Cardiac fibroblast (primary cell): Measurements from ENCODE around the gene EPYC.

Experiments
- DNase-seq, 2 donors: peaks; one replicate each; pipeline versions ENCODE4 v3.0.0 to v3.0.0-alpha.2; 2010; ENCODE audit warnings: low read depth in 2 of 2
- H3K4me3 ChIP-seq, 2 donors: replicated peaks in 1 of 2; 1 replicate in 1 of 2; 2 replicates in 1 of 2; pipeline ENCODE4 v1.5.1; 2011; ENCODE audit warnings: low read depth in 2 of 2, low read length in 2 of 2, mild to moderate bottlenecking in 2 of 2, moderate library complexity in 1 of 2
- TF ChIP-seq, protein P1 (sequence below): IDR thresholded peaks from one replicate; pipeline ENCODE4 v1.5.1; 2011; ENCODE audit warnings: low read depth, mild to moderate bottlenecking, low read length, inconsistent platforms

The EPYC gene

DNA sequence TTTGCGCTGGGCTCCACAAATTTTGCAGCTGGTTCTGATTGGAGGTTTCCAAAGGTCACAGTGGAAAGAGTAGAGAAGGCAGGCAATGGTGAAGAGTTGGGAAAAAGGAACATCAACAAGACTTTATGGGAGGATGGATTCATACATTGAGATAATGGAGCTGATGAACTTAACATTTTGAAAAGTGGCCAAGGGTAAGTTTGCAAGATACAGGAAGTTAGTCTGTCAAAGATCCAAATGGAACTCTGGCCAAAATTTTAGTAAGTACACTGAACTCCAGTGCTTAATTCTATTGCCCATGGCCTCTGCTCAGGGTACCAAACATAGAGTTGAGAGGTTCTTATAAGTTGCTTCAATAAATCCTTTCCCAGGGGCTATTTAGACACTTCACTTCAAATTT lies 65.4 kb downstream of the EPYC start:
- no peak overlapping the region for H3K4me3 ChIP-seq
- peak; percentile 27 to 70 for DNase-seq
- TF ChIP-seq, protein P1, sequence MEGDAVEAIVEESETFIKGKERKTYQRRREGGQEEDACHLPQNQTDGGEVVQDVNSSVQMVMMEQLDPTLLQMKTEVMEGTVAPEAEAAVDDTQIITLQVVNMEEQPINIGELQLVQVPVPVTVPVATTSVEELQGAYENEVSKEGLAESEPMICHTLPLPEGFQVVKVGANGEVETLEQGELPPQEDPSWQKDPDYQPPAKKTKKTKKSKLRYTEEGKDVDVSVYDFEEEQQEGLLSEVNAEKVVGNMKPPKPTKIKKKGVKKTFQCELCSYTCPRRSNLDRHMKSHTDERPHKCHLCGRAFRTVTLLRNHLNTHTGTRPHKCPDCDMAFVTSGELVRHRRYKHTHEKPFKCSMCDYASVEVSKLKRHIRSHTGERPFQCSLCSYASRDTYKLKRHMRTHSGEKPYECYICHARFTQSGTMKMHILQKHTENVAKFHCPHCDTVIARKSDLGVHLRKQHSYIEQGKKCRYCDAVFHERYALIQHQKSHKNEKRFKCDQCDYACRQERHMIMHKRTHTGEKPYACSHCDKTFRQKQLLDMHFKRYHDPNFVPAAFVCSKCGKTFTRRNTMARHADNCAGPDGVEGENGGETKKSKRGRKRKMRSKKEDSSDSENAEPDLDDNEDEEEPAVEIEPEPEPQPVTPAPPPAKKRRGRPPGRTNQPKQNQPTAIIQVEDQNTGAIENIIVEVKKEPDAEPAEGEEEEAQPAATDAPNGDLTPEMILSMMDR, result no peak

DNA sequence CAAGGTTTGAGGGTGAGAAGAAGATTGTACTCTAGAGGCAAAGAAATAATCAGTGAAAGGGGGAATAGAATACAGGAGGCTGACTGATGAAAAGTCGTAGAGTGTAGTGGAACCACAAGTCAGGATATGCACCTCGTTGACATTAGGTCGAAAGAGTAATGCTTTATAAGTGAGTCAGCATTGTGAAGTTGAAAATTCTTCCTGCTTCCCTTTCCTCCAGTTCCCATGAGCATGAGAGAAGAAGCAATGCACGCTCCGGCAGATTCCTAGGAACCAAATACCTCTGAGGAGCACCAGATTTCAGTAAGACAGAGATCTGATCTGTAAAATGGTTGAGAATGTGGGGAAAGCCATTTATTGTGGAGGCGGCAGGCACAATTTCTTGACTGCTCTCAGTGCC lies 66.3 kb downstream of the EPYC start:
- peak; percentile 65 to 76 for DNase-seq
- TF ChIP-seq, protein P1, result no peak
- H3K4me3 ChIP-seq, result no peak overlapping the region

DNA sequence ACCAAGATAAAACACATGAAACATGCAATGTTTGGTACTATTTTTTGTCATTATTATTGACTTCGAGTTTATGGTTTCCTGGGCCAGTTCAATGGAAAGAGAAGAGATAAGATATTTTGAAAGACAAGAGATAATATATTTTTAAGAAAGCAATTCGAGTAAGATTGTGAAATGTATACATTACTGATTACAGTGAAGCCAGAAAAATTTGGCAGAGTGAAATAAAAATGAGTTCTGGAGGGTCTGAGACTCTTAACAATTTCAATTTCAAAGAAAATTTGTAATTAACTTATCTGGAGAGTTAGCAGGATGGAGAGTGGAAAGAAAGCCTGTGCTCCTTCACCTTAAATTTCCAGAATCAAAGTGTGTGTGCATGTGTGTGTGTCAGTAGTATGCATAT lies 67.1 kb downstream of the EPYC start:
- no peak overlapping the region for H3K4me3 ChIP-seq
- no peak for DNase-seq
- TF ChIP-seq, protein P1, result no peak

DNA sequence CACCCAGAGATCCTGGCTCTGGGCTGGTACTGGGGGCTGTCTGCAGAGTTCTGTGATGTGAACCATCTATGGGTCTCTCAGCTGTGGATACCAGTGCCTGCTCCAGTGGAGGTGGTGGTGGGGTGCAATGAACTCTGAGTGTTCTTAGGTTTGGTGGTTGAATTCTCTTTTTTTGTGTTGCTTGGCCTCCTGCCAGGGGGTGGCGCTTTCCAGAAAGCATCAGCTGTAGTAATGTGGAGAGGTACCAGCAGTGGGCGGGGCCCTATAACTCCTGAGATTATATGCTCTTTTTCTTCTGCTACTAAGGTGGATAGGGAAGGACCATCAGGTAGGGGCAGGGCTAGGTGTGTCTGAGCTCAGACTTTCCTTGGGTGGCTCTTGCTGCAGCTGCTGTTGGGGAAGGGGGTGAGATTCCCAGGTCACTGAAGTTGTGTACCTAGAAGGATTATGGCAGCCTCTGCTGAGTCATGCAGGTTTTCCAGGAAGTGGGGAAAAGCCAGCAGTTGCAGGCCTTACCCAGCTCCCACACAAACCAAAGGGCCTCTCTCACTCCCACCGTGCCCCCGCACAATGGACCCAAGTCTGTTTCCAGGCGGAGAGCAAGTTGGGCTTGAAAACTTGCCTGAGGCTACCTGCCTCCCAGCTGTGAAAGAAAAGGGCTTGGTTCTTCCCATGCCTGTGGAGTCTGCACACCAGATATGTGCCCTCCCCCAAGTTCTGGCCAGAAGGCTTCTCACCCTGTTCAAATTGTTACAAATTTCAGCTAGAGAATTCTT lies 68.4 kb downstream of the EPYC start:
- TF ChIP-seq, protein P1, result no peak
- no peak for DNase-seq
- no peak overlapping the region for H3K4me3 ChIP-seq

DNA sequence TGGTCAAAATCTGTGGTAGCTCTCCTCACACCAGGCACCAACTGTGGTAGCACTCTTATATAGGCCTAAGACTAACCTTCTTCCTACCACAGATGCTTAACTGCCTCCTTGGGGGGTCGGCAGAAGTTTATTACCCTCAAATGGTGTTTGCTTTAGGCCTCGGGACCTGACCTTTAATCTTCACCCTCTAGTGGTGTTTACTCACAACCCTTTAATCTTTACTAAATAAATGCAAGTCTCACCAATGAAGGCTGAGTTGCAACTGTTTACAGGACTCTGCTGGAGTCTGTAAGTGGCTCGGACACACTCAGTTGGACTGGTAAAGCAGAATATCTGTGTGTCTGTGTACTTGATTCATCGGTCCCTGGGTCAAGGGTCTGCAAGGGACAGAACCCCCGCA lies 79.2 kb downstream of the EPYC start:
- H3K4me3 ChIP-seq, result no peak overlapping the region
- TF ChIP-seq, protein P1, result no peak
- DNase-seq, result no peak

DNA sequence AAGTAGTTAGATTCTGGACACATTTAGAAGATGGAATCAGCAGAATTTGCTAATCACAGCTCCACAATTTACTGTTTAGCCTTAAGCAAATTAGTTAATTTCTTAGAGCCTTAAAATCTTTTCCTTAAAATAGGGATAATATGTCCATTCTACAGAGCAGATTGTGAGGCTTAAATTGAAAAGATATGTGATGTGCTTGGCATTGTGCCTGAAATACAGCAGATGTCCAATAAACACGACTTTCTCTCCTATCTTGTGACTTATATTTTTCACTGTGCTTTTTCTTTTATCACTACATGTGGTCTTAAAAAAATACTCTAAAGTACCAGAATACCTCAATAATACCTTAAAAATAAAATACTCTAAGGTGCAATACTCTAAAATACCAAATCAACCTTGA lies 80.4 kb downstream of the EPYC start:
- DNase-seq, result no peak
- no peak overlapping the region for H3K4me3 ChIP-seq
- TF ChIP-seq, protein P1, result no peak
